Measurements from ENCODE around the gene FAM124B.

FAM124B gene

DNA sequence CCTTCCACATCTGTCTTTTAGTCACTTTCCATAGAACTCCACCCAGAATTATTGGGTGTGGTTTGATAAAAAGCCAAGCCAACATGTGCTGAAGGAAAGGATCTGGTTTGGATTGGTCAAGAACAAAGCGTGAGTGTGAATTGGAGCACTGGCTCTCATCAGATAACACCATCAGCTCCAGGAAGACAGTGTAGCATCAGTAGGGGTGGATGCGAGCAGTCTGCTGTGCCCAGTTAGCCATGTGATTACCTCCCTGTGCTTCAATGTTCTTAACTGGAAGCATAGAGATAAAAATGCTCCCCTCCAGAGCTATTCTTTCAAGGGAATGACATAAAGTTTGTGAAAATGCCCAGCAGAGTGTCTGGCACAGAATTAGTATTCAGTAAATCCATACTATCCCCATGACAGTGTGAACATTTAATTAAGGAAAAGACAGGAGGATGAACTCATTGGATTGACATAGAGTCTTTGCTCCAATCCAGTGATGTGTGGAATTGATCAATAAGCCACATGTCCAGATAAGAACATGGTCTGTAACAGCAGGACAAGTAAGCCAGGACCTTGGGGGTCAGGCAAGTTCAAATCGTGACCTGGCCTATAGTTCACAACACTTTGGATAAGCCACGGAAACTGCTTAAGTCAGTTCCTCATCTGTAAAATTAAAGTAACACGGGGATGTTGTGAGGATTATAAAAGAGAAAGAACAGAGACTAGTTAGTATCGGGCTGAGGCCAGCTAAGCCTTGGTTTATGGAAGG, 68.0 kb downstream of the FAM124B start:
- H3K9me3 ChIP-seq (ENCODE audit: low read length), result no peaks in the 10 kb centered on the region
- no peak overlapping the region for H2AFZ ChIP-seq (ENCODE audit: low read depth, low read length)
- no peak overlapping the region for H3K4me3 ChIP-seq (ENCODE audit: low read length)
- no peaks in the 10 kb centered on the region for H3K27me3 ChIP-seq (ENCODE audit: insufficient read depth, low read length)
- no peaks in the 10 kb centered on the region for H3K36me3 ChIP-seq (ENCODE audit: insufficient read depth, low read length)
- no peaks in the 10 kb centered on the region for H3K4me1 ChIP-seq (ENCODE audit: insufficient read depth, low read length)

DNA sequence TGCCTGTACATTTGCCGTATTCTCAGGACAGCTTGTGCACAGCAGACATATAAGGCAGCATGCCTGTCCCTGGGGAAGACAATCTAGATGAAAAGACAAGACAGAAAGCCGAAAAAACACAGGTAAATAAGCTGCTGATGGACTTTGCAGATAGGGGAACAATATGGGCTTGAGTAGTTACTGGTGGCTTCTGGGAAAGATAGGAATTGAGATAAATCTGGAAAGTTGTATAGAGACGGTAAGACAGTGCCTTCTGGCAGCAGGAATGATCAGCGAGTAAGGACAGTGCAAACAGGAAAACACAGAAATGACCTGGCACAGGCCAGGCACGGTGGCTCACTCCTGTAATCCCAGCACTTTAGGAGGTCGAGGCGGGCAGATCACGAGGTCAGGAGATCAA, 70.2 kb downstream of the FAM124B start:
- H3K27me3 ChIP-seq (ENCODE audit: insufficient read depth, low read length), result no peaks in the 10 kb centered on the region
- no peaks in the 10 kb centered on the region for H3K9me3 ChIP-seq (ENCODE audit: low read length)
- no peaks in the 10 kb centered on the region for H3K4me1 ChIP-seq (ENCODE audit: insufficient read depth, low read length)
- H3K4me3 ChIP-seq (ENCODE audit: low read length), result no peak overlapping the region
- H2AFZ ChIP-seq (ENCODE audit: low read depth, low read length), result no peak overlapping the region
- no peaks in the 10 kb centered on the region for H3K36me3 ChIP-seq (ENCODE audit: insufficient read depth, low read length)

DNA sequence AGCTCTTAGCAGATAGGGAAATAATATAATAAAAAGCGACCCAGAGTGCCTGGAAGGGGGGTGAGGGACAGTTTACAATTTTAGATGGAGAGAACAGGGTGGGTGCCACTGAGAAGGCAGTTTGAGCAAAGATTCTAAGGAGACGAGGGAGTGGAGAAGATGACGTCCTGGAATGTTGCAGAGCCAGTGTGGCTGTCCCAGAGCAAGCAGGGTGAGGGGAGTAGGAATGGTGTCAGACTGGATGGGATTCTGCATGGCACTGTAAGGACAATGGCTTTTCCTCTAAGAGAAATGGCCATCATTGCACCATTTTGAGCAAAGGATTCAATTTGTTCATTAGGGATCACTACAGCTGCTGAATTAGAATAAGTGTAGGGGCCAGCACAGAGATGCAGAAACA, 73.1 kb downstream of the FAM124B start:
- Histone ChIP-seq H3K4me1 (ENCODE audit: insufficient read depth, low read length) (no peaks in the 10 kb centered on the region), H3K4me3 (ENCODE audit: low read length) (no peak overlapping the region), H2AFZ (ENCODE audit: low read depth, low read length) (no peak overlapping the region), H3K27me3 (ENCODE audit: insufficient read depth, low read length) (no peaks in the 10 kb centered on the region), H3K9me3 (ENCODE audit: low read length) (no peaks in the 10 kb centered on the region), H3K36me3 (ENCODE audit: insufficient read depth, low read length) (no peaks in the 10 kb centered on the region)

Measured in neuron (in vitro differentiated cells).